WTC11 (cell line): Measurements from ENCODE around the gene TIMP4. TPM values are rescaled to one million over a fixed set of nuclear protein-coding genes. Genes with fewer than 3 reads are reported as not detected.

ENCODE experiments used
- ATAC-seq: fragments of 200-7000 bp; cut with Tn5 transposase; 2 replicates; pipeline ENCODE4 v1.10.0; 2021; ENCODE audit warnings: mild to moderate bottlenecking, moderate library complexity
- CTCF ChIA-PET: fragments of 300-600 bp; sonication (Branson Sonifier 250); formaldehyde crosslinking; loops from one replicate; lab custom pipeline; 2021; ENCODE audit warnings: antibody characterized with exemption; lab: Charles Lee
- POLR2A ChIA-PET: fragments of 350-600 bp; sonication (Branson Sonifier 250); formaldehyde crosslinking; loops from one replicate; lab custom pipeline; 2021; ENCODE audit warnings: antibody characterized with exemption; lab: Charles Lee
- DNase-seq: peaks from one replicate; pipeline ENCODE4 v3.0.0; 2021; ENCODE audit warnings: low spot score
- H3K27ac Mint-ChIP-seq: 2 replicates; pipeline ENCODE4 v1.8.0; 2021; ENCODE audit warnings: mixed read lengths
- H3K27me3 Mint-ChIP-seq: 2 replicates; pipeline ENCODE4 v1.8.0; 2021; ENCODE audit warnings: low read depth, mild to moderate bottlenecking, moderate library complexity, mixed read lengths
- H3K36me3 Mint-ChIP-seq: 2 replicates; pipeline ENCODE4 v1.8.0; 2021; ENCODE audit warnings: mixed read lengths
- H3K4me1 Mint-ChIP-seq: 2 replicates; pipeline ENCODE4 v1.8.0; 2022; ENCODE audit warnings: mixed read lengths
- H3K4me3 Mint-ChIP-seq: 2 replicates; pipeline ENCODE4 v1.8.0; 2021; ENCODE audit warnings: mild to moderate bottlenecking, moderate library complexity, mixed read lengths
- H3K9me3 Mint-ChIP-seq: 2 replicates; pipeline ENCODE4 v1.8.0; 2021; ENCODE audit warnings: mixed read lengths
- CTCF ChIP-seq: fragments of 200-600 bp; IDR thresholded peaks from 2 replicates; pipeline ENCODE4 v1.8.0; 2022; ENCODE audit warnings: antibody characterized with exemption
- EMX1 ChIP-seq: fragments of 250-450 bp; sonication (Bioruptor Pico); IDR thresholded peaks from 2 replicates; pipeline ENCODE4 v1.8.0; 2021; ENCODE audit warnings: mild to moderate bottlenecking
- GTF2I ChIP-seq: fragments of 250-450 bp; sonication (Bioruptor Pico); conservative IDR thresholded peaks from 2 replicates; pipeline ENCODE4 v1.4.0; 2021; ENCODE audit warnings: mild to moderate bottlenecking
- JUN ChIP-seq: sonication (generic); formaldehyde crosslinking; IDR thresholded peaks from 2 replicates; pipeline ENCODE4 v1.8.0; 2023; ENCODE audit warnings: mild to moderate bottlenecking, missing genetic modification reagents
- NR2C2 ChIP-seq: sonication (generic); formaldehyde crosslinking; IDR thresholded peaks from 2 replicates; pipeline ENCODE4 v1.8.0; 2022; ENCODE audit warnings: mild to moderate bottlenecking, missing genetic modification reagents
- RORB ChIP-seq: fragments of 250-450 bp; sonication (Bioruptor Pico); IDR thresholded peaks from 2 replicates; pipeline ENCODE4 v1.9.0; 2021; ENCODE audit warnings: mild to moderate bottlenecking
- ZNF219 ChIP-seq: sonication (generic); formaldehyde crosslinking; IDR thresholded peaks from 2 replicates; pipeline ENCODE4 v1.8.0; 2023; ENCODE audit warnings: missing genetic modification reagents, mild to moderate bottlenecking, borderline replicate concordance
- ZNF416 ChIP-seq: fragments of 250-450 bp; sonication (Bioruptor Pico); IDR thresholded peaks from 2 replicates; pipeline ENCODE4 v1.9.0; 2021; ENCODE audit warnings: mild to moderate bottlenecking, inconsistent platforms
- ZNF512 ChIP-seq: sonication (generic); formaldehyde crosslinking; IDR thresholded peaks from 2 replicates; pipeline ENCODE4 v1.8.1; 2022; ENCODE audit warnings: missing genetic modification reagents, borderline replicate concordance
- ZNF671 ChIP-seq: fragments of 250-450 bp; sonication (Bioruptor Pico); IDR thresholded peaks from 2 replicates; pipeline ENCODE4 v1.8.0; 2021; ENCODE audit warnings: mild to moderate bottlenecking
- total RNA-seq: library from RNA; stranded (reverse); gene quantifications from 3 replicates; pipeline ENCODE4 v1.2.3, GENCODE V29; 2021
- TF ChIP-seq, protein P1 (sequence below): fragments of 250-450 bp; sonication (Bioruptor Pico); IDR thresholded peaks from 2 replicates; pipeline ENCODE4 v1.9.0; 2021; ENCODE audit warnings: mild to moderate bottlenecking, borderline replicate concordance
- TF ChIP-seq, protein P2 (sequence below): fragments of 250-450 bp; sonication (Bioruptor Pico); IDR thresholded peaks from 2 replicates; pipeline ENCODE4 v2.1.2; 2022; ENCODE audit warnings: mild to moderate bottlenecking, moderate library complexity
- TF ChIP-seq, protein P3 (sequence below): fragments of 250-450 bp; sonication (Bioruptor Pico); IDR thresholded peaks from 2 replicates; pipeline ENCODE4 v1.9.0; 2021; ENCODE audit warnings: mild to moderate bottlenecking
- TF ChIP-seq, protein P4 (sequence below): sonication (generic); formaldehyde crosslinking; IDR thresholded peaks from 2 replicates; pipeline ENCODE4 v1.8.1; 2023; ENCODE audit warnings: mild to moderate bottlenecking, missing genetic modification reagents

TIMP4 gene
- total RNA-seq, 1 experiment from 2014 or later = 11.8 TPM

GRCh38 chr3:12182687-12183441 lies 24.2 kb upstream of the TIMP4 start (continued):
- no peak for TF ChIP-seq EMX1

DNA sequence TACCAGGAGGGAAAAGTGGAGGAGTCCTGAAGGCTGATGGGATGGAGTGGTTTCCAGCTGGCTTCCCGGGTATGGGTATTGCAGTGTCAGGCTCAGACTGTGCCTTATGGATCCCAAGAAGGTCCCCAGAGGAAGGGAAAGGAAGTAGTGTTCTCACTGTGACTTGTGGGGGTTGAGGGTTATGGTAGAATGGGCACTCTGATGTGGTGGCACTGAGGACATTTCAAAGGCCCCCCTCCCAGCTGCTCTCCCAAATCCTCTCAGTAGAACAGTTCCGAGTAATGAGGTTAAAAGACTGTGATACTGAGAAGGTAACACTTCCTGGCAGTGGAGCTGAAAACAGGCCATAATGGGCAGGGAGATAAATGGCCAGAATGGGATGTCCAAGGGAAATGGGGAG lies 23.1 kb upstream of the TIMP4 start:
- peak overlapping the region; percentile 20; the same call in 1 of the 2 replicates for H3K27ac Mint-ChIP-seq
- POLR2A ChIA-PET = no interaction called here

More for the DNA sequence above, 23.1 kb upstream of the TIMP4 start:
- Mint-ChIP-seq H3K9me3 (no peaks in the 10 kb centered on the region), H3K27me3 (no peaks in the 10 kb centered on the region), H3K4me3 (no peak overlapping the region), H3K36me3 (no peaks in the 10 kb centered on the region), H3K4me1 (no peaks in the 10 kb centered on the region)
- ATAC-seq = no peak
- CTCF ChIA-PET = interaction anchor here (1.4 kb wide), 1 partner anchor 298 kb away, joined by 5 read pairs; no protein-coding TSS in a partner anchor
- no peak for DNase-seq
- TF ChIP-seq ZNF512 (no peak), NR2C2 (CRISPR knock-in tag) (no peak), GTF2I (CRISPR knock-in tag) (no peak), ZNF219 (CRISPR knock-in tag) (no peak), ZNF671 (CRISPR knock-in tag) (no peak), JUN (CRISPR knock-in tag) (no peak), CTCF (no peak), ZNF416 (CRISPR knock-in tag) (no peak), RORB (CRISPR knock-in tag) (no peak)
- TF ChIP-seq, protein P1, sequence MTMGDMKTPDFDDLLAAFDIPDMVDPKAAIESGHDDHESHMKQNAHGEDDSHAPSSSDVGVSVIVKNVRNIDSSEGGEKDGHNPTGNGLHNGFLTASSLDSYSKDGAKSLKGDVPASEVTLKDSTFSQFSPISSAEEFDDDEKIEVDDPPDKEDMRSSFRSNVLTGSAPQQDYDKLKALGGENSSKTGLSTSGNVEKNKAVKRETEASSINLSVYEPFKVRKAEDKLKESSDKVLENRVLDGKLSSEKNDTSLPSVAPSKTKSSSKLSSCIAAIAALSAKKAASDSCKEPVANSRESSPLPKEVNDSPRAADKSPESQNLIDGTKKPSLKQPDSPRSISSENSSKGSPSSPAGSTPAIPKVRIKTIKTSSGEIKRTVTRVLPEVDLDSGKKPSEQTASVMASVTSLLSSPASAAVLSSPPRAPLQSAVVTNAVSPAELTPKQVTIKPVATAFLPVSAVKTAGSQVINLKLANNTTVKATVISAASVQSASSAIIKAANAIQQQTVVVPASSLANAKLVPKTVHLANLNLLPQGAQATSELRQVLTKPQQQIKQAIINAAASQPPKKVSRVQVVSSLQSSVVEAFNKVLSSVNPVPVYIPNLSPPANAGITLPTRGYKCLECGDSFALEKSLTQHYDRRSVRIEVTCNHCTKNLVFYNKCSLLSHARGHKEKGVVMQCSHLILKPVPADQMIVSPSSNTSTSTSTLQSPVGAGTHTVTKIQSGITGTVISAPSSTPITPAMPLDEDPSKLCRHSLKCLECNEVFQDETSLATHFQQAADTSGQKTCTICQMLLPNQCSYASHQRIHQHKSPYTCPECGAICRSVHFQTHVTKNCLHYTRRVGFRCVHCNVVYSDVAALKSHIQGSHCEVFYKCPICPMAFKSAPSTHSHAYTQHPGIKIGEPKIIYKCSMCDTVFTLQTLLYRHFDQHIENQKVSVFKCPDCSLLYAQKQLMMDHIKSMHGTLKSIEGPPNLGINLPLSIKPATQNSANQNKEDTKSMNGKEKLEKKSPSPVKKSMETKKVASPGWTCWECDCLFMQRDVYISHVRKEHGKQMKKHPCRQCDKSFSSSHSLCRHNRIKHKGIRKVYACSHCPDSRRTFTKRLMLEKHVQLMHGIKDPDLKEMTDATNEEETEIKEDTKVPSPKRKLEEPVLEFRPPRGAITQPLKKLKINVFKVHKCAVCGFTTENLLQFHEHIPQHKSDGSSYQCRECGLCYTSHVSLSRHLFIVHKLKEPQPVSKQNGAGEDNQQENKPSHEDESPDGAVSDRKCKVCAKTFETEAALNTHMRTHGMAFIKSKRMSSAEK = no peak
- TF ChIP-seq, protein P2, sequence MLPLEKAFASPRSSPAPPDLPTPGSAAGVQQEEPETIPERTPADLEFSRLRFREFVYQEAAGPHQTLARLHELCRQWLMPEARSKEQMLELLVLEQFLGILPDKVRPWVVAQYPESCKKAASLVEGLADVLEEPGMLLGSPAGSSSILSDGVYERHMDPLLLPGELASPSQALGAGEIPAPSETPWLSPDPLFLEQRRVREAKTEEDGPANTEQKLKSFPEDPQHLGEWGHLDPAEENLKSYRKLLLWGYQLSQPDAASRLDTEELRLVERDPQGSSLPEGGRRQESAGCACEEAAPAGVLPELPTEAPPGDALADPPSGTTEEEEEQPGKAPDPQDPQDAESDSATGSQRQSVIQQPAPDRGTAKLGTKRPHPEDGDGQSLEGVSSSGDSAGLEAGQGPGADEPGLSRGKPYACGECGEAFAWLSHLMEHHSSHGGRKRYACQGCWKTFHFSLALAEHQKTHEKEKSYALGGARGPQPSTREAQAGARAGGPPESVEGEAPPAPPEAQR (CRISPR knock-in tag) = no peak
- TF ChIP-seq, protein P3, sequence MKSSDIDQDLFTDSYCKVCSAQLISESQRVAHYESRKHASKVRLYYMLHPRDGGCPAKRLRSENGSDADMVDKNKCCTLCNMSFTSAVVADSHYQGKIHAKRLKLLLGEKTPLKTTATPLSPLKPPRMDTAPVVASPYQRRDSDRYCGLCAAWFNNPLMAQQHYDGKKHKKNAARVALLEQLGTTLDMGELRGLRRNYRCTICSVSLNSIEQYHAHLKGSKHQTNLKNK (CRISPR knock-in tag) = no peak
- TF ChIP-seq, protein P4, sequence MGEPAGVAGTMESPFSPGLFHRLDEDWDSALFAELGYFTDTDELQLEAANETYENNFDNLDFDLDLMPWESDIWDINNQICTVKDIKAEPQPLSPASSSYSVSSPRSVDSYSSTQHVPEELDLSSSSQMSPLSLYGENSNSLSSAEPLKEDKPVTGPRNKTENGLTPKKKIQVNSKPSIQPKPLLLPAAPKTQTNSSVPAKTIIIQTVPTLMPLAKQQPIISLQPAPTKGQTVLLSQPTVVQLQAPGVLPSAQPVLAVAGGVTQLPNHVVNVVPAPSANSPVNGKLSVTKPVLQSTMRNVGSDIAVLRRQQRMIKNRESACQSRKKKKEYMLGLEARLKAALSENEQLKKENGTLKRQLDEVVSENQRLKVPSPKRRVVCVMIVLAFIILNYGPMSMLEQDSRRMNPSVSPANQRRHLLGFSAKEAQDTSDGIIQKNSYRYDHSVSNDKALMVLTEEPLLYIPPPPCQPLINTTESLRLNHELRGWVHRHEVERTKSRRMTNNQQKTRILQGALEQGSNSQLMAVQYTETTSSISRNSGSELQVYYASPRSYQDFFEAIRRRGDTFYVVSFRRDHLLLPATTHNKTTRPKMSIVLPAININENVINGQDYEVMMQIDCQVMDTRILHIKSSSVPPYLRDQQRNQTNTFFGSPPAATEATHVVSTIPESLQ (CRISPR knock-in tag) = no peak
